ENCODE results near the gene FAM20B. TPM values are rescaled to one million over a fixed set of nuclear protein-coding genes. Genes with fewer than 3 reads are reported as not detected.
"Not testable (repeated sequence)": the region's sequence is repeated elsewhere in the genome, so short reads cannot be mapped to it uniquely, and the experiment has no call there.

FAM20B gene, protein sequence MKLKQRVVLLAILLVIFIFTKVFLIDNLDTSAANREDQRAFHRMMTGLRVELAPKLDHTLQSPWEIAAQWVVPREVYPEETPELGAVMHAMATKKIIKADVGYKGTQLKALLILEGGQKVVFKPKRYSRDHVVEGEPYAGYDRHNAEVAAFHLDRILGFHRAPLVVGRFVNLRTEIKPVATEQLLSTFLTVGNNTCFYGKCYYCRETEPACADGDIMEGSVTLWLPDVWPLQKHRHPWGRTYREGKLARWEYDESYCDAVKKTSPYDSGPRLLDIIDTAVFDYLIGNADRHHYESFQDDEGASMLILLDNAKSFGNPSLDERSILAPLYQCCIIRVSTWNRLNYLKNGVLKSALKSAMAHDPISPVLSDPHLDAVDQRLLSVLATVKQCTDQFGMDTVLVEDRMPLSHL
- total RNA-seq = 25.7 TPM

DNA sequence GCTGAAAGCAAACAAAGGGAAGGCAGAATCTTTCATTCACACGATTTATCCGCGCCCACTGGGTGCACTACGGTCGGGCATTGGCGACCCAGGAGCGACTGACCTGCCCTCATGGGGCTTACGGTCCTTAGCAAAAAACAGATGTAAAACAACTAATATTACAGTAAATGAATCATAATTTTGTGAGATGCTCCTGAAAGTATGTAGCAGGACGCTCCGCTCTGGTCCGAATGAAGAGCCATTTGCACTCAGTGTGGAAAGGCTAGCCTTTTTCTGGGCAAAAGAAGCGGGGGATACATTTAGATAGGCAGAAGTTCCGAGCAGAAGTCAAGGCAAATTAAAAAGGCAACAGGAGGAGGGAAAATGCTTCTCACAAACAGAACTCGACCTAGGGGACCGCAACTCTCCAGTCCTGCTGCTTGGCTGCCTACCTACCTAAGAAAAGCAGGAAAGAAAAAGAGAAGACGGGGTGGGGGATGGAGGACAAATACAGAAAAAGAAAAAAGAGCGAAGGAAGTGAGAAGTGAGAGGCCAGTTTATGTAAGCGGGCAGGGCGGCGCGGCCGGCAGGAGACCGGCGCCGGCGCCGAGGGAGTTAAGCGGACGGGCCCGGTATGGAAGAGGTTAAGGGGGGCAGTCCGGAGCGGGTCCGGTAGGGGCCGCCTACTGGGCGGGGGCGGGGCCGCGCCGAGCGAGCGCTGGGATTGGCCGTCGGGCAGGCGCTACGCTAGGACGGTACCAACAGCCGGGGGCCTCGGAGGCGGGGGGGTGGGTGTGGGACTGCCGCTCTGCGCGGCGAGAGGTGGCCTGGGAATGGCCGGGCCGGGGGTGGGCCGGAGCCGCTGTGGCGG, at the start of gene FAM20B:
Gene FAM20B (plus strand): TSS at position 770 of the 850 bp plus-strand sequence. CDS start 17,954 bp downstream, outside the sequence.
- DNase-seq = peak; percentile 91

DNA sequence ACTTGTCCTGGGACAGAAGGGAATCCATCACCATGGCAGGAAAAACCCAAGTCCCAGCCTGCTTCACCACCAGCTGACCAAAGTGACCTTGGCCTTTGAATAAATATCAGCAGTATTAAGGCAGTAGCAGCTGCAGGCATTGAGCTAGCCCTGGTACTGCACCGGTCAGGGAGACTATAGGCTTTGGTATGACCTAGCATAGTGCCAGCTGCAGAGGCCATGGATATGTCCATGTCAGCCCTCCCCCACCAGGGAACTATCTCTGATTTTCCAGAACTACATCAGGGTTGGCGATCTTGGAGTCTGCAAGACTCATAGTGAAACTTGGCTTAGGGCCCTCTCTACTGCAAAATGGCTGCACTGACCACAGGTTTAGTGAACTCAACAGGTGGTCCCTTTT, 49.2 kb upstream of the FAM20B start:
- no peak for DNase-seq

DNA sequence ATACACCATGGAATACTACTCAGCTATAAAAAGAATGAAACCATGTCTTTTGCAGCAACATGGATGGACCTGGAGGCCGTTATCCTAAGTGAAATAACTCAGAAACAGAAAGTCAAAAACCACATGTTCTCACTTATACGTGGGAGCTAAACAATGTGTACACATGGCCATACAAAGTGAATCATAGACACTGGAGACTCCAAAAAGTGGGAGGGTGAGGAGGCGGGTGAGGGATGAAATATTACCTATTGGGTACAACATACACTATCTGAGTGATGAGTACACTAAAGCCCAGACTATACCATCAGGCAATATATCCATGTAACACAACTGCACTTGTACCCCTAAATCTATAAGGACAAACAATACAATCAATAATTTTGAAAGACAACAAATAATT, 39.5 kb upstream of the FAM20B start:
- no peak for DNase-seq

DNA sequence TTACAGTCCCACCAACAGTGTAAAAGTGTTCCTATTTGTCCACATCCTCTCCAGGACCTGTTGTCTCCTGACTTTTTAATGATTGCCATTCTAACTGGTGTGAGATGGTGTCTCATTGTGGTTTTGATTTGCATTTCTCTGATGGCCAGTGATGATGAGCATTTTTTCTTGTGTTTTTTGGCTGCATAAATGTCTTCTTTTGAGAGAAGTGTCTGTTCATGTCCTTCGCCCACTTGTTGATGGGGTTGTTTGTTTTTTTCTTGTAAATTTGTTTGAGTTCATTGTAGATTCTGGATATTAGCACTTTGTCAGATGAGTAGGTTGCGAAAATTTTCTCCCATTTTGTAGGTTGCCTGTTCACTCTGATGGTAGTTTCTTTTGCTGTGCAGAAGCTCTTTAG, 37.5 kb upstream of the FAM20B start:
- not testable (repeated sequence) for DNase-seq

DNA sequence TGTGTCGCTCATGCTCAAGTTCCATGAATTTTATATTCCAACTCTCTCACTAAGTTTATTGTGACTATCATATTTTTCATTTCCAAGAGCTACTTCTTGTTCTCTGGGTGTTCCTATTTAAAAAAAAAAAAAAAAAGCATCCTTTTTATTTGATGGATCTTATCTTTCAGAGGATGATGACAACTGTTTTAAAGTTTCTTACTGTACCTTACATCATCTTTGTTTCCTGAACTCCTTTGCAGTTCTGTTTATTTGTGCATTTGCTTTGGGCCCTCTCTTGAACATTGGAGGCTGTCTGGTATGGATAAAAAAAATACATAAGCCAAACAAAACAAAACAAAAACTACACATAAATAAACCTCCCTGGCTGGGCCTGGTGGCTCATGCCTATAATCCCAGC, 32.1 kb upstream of the FAM20B start:
- no peak for DNase-seq

DNA sequence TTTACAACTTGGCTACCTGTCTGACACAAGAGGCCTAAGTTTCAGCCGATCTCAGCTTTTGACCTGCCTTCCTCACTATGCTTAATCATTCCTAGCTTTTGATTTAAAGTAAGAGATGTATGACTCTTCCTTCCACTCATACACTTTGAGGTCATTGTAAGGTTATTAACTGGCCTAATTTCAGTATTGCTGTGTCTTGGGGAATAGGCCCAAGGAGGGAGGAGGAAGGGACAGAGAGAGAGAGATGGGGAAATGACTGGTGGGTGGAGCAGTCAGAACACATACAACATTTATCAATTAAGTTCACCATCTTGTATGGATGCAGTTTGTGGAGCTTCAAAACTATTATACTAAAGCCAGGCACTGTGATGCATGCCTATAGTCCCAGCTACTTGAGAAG, 28.3 kb upstream of the FAM20B start:
- no peak for DNase-seq

DNA sequence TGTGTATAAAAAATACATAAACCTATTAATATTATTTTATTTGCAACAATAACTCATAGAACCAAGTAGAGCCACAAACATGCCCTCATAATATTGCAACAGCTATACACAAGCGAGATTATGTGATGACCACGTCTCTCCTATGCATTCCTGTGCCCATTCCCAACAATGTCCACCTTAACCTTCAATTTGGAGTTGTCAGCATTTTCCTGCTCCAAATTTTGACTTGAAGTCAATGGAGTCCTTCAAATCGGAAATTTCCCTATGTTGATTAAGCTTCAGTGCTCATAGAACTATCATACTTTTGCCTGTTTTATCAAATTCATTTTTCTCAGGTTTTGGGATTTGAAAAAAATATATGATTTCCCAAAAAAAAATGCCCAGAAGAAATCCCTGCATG, 27.4 kb upstream of the FAM20B start:
- DNase-seq = no peak

DNA sequence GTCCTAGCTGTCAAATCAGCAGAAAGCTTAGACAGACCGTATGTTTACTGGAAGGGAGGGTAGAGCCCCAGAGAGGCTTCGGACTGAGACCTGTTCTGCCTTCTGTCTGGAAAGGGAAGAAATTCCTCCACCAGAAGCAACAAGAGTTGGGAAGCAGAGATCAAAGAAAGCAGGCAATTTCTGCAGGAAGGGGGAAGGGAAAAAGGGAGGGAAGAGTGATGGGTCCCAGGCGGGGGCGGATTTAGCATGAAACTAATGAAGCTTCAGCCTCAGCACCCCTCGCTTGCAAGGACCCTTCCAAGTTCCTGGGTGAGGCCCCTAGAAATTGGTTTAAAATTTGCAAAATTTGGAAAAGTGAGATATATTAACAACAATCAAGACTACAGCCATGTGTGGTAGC, 26.6 kb upstream of the FAM20B start:
- DNase-seq = no peak

DNA sequence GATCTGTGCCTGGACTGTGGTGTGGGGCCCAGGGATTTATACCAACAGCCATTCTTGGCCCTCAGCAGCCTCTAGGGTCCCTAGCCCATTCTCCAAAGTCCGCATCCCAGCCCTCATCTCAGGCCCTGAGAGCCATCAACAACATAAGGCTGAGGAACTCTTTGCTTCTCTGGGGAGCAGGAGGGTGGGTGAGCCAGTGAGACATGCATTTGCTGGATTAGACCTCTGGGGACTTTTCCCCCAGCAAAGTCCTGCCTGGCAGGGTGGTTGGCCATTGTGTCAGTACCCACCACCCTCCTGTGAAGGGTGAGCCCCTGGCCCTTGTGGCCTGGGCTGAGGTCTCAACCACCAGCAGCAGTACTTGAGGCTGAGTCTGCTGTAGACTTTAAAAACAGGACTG, 24.2 kb upstream of the FAM20B start:
- DNase-seq = no peak

DNA sequence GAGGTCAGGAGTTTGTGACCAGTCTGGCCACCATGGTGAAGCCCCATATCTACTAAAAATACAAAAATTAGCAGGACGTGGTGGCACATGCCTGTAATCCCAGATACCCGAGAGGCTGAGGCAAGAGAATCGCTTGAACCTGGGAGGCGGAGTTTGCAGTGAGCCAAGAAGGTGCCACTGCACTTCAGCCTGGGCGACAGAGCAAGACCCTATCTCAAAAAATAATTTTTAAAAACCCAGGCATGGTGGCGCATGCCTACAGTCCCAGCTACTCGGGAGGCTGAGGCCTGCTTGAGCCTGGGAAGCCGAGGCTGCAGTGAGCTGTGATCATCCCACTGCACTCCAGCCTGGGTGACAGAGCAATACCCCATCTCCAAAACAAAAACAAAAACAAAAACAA, 23.6 kb upstream of the FAM20B start:
- DNase-seq = not testable (repeated sequence)

DNA sequence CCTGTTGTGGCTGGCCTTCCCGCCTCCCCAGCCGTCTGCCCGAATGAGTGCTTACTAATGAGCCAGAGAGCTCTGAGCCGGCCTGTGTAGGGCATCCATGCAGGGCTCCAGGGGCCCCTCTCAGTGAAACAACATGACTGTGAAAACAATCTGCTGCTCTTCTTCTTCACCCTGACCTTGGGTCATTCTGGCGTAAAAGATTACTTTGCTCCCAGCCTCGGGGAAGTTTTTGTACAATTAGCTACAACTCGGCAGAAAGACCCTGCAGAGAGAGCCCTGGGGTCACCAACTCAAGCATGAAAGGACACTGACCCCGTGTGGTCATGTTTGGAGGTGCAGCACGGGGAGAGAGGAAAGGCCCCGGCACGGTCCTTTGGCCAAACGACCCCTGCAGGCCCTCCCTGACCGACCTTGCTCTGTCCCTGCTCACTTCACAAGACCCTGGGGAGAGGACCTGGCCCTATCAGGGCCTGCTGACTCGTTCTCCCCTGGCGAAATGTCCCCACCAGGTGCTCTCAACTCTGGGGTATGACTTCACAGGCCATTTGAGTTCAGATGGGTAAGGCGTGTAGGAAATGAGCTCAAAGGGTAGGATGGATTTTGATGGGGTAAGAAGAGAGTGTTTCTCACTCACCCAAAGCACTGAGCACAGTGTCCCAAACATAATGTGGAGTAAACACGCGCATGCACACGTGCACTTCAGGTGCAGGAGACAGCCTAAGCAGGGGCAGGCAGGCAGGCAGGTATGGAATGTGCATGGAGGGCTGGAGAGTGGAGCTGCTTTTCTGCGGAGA, 22.9 kb upstream of the FAM20B start:
- peak; percentile 70 for DNase-seq

DNA sequence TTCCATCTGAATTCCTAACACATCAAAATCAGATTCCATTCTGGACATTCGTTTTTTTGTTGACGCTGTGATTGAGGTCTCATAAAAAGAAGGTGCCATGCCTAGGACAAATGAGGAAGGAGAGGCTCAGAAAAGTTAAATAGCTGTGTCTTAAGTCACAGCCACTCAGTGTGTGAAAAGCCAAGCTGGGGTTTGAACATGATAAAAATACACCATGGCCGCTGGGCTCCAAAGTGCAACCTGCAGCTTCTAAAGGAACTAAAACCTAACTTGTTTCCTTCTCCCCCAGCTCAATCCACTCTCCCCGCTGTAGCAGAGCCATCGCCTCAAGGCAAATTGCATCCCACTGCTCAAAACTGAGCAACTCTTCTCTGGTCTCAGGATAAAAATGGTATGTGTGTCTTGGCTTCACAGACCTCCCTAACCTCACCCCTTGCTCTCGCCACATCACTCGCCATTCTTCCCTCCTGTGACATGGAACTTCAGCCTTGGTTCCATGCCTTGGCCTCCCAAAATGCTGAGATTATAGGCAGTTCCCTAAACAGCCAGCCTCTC, 22.1 kb upstream of the FAM20B start:
- DNase-seq = no peak

DNA sequence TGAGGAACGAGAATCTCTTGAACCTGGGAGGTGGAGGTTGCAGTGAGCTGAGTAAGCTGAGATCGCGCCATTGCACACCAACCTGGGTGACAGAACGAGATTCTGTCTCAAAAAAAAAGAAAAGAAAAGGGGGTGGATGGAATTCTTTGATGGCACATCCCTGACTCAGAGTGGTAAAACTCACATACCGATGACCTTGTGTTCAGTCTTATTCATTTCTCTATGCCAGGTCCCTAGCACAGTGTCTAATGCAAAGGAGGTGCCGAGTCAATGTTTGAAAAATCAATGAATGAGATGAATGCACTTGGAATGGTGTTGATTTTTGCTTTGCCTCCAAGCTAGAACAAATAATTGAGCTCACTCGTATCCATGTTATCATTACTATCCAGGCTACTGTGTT, 18.5 kb upstream of the FAM20B start:
- DNase-seq = no peak

DNA sequence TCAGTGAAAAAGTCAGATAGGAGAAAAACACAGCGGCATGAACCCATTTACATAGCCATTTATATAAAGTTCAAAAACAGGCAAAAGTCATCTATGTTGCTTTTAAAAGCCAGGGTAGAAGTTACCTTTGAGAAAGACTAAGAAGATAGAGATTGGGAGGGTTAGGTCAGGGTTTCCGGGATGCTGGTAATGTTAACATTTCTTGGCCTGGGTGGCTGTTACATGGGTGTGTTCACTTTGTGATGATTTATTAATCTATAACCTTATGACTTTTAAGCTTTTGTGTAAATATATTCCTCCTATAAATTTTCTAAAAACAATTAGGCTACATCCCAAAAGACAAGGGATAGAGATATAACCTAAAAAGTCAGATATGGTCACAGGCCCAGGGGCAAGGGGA, 15.0 kb upstream of the FAM20B start:
- DNase-seq = no peak

DNA sequence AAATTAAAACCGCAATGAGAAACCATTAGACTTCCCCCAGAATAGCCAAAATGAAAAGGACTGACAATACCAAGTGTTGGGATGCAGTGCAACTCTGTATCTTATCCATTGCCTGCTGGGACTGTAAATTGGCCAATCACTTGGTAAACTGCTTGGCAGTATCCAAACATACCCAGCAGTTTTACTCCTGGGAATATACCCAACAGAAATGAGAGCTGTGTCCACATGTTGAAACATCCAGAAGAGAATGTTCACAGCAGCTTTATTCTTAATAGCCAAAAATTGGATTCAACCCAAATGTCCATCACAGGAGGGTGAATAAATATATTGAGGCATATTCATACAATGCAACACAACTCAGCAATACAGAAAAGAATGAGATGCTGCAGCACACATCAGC, 13.7 kb upstream of the FAM20B start:
- DNase-seq = no peak

DNA sequence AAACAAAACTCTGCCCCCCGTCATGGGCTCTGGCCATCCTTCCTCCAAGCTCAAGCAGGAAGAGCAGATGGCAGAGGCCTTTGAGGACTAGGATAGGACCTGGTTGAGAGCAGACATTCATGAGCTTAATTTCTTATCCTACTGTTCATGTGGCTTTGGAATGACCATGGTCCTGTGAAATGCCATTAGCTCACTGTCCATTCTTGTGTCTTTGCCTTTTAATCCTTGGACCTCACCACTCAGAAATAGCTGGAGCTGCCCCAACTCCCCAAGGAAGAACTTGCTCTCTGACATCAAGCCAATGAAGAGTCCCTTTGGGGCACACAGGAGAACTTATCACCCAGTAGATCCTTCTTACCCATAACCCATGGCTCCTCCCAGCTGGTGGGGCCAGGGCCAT, 11.6 kb upstream of the FAM20B start:
- DNase-seq = no peak

DNA sequence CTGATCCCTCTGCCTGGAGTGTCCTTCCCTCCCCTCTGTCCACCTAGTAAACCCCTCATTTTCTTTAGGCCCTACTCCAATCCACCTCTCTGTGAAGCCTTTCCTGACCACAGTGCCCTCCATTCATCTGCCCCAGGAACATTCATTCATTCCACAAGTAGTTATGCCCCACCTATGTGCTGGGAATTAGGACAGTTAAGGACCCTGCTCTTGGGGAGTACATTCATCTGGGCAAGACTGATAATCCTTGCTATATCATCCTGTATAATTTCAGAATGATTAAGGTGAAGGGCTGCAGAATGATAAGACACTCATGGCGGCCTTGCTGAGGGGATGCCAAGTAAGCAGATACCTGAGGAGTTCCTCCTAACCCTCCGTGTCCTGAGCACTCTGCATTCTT, 10.3 kb upstream of the FAM20B start:
- DNase-seq = no peak

DNA sequence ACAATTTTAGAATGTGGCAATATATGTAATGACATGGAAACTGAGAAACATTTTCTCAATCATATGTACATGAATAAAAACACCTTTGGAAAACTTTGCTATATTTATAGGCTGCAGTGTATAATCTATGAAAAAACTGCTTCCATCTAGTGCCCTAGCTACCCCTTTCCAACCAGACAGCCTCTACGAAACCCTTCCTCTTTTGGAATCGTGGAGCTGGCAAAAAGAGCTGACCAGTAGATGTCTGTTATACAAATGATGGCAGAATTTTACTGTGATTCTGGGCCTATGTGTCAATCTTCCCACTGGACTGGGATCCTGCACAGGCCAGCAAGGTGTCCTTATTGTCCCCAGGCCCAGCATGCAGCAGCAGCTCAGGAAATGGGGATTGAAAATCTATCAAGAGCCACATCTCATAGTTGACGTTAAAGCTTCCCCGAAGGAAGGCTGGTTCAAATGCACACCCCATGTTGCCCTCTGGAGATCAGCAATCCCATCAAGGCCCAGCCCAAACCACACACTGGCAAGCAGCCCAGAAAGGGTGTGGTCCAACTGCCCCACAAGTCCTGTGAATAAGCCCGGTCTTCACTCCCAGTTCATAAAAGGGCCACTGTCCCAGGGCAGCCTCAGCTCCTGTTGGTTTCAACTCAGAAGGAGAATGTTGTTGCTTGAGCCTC, 8.8 kb upstream of the FAM20B start:
- DNase-seq = peak; percentile 47

DNA sequence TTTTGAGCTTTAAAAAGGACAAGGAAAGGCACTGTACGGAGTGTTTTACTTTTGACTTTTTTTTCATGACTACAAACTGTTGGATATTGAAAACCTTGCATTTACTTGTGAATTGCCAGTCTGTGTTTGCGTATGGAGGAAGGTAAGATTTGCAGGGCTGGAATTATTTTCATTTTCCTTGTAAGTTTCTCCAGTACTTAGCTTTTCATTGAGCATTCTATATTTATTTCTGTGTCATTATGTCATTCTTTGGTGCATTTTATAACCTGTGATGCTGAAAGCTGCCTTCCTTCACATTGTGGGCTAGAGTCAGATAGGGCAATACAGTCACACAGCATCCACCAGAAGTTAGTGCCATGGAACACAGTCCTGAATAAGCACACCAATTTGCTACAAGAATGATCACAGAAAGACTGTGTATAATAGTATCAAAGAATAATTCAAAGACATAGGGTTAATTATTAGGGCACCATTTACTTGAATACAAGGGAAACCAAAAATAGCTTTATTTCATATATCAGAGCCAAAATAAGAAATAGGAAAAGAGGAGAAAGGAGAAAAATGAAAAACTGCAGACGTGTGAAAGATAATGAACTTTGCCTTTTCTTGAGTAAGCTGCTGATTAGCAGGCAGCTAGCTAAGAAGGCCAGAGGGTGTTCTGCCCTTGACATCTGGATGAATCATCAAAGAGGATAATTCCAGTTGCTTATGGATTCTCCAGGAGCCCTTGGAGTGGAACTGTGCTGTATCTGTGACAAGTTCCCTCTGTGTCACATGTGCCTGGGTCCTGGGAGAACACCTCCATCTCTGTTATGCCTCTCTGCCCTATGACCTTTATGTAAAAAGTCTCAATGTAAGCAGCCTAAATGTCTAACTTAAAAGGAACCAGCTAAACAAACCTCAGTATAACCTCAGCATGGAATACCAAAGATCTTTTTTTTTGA, 8.0 kb upstream of the FAM20B start:
- DNase-seq = no peak

DNA sequence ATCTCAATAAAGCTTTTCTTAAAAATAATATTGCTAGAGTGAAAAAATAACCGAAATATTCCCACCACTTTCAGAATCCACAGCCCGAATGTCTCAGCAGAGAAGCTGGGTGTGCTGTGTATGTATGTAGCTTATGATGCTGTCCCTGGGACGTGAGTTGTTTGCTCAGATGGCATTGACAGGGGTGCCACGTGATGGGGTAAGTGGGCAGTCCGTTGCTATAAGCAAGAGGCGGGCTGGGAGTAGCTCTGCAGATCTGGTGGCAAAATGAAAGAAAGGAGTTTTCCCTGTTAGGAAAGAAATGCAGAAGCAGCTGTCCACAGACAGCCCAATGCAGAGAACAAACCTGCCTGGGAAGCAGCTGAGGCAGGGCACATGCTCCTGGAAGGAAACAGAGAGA, 3.8 kb upstream of the FAM20B start:
- DNase-seq = no peak
